ENCODE data around the gene ANO7.

Gene ANO7

GRCh38 chr2:241255542-241256167, 67.2 kb downstream of the ANO7 start:
- DNase-seq = no peak

- no peak for DNase-seq
Measured at GRCh38 chr2:241256168-241256545, 67.7 kb downstream of the ANO7 start.

GRCh38 chr2:241257419-241258032, 69.0 kb downstream of the ANO7 start:
- DNase-seq = no peak

DNA sequence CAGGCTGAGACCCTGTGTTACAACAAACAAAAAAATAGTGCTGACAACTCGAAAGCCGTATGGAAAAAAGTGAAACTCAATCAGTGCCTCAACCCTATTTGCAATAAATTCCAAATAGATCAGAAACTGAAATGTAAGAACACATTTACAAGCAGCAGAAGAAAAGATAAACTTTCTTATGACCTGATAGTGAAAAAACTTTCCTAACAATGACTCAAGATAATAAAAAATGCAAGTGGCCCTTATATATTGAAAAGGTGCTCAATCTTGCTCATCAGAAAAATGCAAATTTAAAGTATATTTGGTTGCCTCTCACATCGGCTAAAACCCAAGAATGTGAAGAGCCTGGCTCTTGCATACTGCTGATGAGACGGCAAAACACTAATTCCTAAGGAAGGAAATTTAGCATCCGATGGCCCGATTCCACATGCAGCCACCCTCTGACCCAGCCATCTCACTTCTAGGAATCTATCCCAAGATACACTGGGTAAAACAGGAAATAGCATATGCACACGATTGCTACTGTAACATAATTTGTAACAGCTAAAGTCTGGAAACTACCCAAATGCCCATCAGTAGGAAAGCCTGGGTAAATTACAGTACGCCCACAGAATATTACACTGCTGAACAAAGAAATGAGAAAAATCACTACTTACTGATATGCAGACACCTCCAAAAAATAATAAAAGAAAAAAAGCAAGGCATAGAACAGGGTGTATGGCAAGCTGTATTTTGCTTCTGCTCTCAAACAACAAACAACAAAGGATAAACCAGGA, 70.2 kb downstream of the ANO7 start:
- DNase-seq = no peak

GRCh38 chr2:241260911-241261310, 72.4 kb downstream of the ANO7 start:
- DNase-seq = no peak

- no peak for DNase-seq
Measured at GRCh38 chr2:241261628-241262027, 73.2 kb downstream of the ANO7 start.

DNA sequence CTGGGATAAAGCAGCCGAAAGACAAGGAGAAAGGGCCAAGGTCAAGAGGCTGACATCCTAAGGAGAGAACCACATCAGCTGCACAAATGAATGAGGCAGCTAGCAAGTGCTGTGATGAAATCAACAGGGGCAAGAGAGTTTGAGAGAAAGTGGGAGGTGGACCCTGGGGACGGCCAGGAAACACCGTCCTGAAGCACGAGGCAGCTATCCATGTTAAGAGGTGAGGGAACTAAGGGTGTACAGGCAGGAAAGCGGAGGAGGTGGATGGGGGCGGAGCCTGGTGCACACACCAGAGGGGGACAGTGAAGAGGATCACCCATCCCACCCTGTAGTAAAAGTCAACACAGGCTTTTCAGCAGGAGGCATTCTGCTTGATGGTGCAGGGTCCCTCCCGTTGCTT, 74.6 kb downstream of the ANO7 start:
- no peak for DNase-seq

- DNase-seq = no peak
Measured at GRCh38 chr2:241265506-241265905, 77.0 kb downstream of the ANO7 start.

DNA sequence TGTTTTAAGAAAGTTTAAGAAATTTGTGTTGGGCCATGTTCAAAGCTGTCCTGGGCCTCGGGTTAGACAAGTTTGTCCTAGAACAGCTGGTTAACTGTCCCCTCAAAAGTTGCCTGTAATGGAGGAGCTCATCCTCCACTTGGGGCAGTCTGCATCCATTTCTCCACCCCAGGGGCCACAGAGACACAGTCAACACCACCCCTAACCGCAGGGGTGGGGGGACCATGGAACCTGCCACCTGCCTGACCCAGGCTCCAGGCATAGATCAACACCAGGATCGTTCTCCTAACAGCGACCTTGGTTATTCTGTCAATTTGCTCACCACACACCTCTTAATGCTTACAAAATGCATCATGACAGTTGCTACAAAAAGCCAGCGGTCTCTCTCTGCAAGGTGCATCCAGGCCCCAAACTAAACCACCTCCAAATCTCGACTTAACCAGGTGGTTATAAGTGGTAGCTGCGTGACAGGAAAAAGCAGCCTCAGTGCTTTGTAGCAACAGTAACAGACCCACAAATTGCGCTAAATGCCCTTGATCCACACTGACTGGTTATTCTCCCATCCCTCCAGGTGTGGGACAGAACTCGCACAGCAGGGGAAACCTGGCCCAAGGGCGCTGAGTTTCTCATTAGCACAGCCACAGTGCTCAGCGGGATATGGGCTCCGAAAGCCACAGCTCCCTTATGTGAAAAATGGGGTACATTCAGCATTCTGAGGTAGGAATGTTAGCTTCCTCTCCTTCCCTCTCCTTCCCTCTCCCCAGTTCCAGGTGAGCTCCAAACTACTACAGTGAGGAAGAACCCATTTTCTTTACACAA, 79.0 kb downstream of the ANO7 start:
- DNase-seq = no peak

DNA sequence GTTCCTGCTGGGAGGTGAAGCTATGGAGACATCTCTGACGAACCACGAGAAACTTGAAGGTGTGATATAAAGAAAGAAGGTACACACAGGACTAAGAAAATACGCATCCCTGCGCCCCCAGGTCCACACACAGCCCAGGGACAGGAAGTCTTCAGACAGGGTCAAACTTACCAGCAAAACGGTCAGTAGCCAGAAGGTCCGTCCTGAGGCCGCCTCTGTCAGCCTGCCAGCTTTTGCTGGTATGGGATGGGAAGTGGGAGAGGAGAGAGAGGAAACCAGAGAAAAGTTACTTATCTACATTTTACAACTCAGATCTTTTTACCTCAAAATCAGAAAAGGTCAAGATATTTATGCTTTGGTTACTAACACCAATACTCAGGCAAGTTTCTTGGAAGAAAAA, 79.8 kb downstream of the ANO7 start:
- no peak for DNase-seq

- DNase-seq = no peak
Measured at GRCh38 chr2:241268716-241269445, 80.4 kb downstream of the ANO7 start.

- DNase-seq = no peak
Measured at GRCh38 chr2:241269707-241270520, 81.4 kb downstream of the ANO7 start.

GRCh38 chr2:241270531-241270930, 82.1 kb downstream of the ANO7 start:
- no peak for DNase-seq

- no peak for DNase-seq
Measured at GRCh38 chr2:241271706-241272302, 83.3 kb downstream of the ANO7 start.

DNA sequence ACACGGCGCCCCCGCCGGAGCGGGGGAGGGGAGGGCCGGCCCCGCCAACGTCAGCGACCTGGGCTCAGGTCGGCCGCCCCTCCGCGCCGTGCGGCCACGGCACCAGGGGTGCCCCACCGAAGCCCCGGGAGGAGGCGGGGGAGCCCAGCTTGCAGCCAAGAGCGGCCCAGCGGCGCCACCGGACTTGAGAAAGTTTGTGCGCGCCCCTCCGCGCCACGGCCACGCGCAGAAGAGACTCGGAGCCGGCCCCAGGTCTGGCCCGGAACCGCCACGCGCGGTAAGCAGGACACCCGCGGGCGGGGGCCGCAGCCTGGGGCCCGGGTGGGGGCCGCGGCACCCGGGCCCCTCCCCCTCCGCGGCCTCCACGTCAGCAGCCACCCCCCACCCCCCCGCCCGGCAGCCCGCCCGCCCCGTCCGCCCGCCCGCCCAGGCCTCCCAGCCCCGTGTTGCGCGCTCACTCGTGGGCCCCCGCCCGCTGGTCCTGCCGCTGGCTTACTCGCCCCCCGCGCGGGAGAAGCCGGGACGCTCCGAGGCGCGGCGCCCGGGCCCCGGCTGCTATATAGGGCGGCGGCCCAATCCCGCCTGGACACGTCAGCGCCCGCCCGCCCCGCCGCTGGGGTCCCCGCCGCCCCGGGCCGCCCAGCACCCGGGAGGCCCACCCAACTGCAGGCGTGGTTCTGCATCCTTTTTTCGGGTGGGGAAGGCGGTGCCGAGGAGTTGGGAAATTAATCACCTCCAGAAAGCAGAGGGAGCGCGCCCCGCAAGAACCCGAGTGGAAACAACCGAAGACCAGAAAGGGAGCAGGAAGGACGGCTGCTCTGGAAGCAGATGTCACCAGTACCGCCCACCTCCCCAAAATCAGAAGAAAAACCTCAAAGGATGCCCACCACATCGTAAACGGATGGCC, 84.1 kb downstream of the ANO7 start:
- DNase-seq = peak in 1 of 2 experiments; percentile 33

DNA sequence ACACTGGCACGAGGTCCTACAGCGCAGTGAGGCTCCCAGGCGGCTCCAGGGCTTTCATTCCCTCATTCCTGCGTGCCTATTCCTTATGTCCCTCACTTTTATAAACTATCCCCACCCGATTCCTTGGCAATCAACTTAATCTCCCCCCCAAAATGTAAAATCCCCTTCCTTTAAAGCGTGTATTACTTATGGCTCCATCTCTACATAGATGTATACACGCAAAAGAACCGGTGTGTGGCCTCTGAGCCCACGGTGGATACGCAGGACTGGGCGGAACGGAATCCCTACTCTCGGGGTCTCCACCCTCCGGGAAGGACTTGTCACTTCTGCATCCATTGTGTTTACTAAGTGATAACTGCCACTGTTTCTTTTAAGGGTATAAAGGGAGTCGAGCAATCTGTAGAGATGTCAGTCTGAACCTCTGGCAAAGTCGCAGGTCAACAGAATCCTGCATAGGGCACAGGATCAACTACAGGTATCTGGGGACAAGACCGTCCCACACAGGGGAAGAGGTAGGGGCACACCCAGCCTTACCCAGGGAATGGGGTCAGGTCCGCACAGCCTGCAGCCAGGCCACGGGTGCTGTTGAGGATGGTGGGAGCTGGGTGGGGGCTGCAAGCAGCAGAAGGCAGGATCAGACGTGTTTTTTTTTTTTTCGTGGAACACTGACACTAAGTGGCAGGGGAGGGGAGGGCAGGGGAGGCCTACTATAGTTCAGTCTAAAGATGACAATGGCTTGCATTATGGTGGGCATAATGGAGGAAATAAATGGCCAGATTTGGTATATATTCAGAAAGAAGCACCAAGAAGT, 84.9 kb downstream of the ANO7 start:
- no peak for DNase-seq

- DNase-seq = no peak
Measured at GRCh38 chr2:241274127-241274526, 85.7 kb downstream of the ANO7 start.
